Measurements from ENCODE around the gene ABCB4. TPM values are rescaled to one million over a fixed set of nuclear protein-coding genes. Genes with fewer than 3 reads are reported as not detected.
"Not testable (repeated sequence)": the region's sequence is repeated elsewhere in the genome, so short reads cannot be mapped to it uniquely, and the experiment has no call there.

The ABCB4 gene
- total and polyA plus RNA-seq, 9 donors, result 0.13 to 2.1 (median 0.45) TPM

GRCh38 chr7:87474533-87475358 lies 734 bp downstream of the ABCB4 start:
- H3K9me3 ChIP-seq, result no peaks in the 10 kb centered on the region
- no peak for DNase-seq
- intact Hi-C loops (cut with DNase I), result no loop called here
- H3K27me3 ChIP-seq, result no peaks in the 10 kb centered on the region
- peak overlapping the region; percentile 28 for H3K4me3 ChIP-seq
- peaks cover 1% of the 10 kb centered on the region for H3K4me1 ChIP-seq (ENCODE audit: insufficient read depth)
- TF ChIP-seq, protein P1, sequence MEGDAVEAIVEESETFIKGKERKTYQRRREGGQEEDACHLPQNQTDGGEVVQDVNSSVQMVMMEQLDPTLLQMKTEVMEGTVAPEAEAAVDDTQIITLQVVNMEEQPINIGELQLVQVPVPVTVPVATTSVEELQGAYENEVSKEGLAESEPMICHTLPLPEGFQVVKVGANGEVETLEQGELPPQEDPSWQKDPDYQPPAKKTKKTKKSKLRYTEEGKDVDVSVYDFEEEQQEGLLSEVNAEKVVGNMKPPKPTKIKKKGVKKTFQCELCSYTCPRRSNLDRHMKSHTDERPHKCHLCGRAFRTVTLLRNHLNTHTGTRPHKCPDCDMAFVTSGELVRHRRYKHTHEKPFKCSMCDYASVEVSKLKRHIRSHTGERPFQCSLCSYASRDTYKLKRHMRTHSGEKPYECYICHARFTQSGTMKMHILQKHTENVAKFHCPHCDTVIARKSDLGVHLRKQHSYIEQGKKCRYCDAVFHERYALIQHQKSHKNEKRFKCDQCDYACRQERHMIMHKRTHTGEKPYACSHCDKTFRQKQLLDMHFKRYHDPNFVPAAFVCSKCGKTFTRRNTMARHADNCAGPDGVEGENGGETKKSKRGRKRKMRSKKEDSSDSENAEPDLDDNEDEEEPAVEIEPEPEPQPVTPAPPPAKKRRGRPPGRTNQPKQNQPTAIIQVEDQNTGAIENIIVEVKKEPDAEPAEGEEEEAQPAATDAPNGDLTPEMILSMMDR (IDR thresholded peaks at IDR 0.05), result no peak
- TF ChIP-seq EP300 (IDR thresholded peaks at IDR 0.05), result no peak
- no peak for TF ChIP-seq POLR2A (IDR thresholded peaks at IDR 0.05)
- WGBS, 3 donors, result 32 to 35% (median 35%) methylated on average over 14 of the region's 14 CpGs
- H3K36me3 ChIP-seq, result no peaks in the 10 kb centered on the region
- H3K27ac ChIP-seq, result no peak overlapping the region

- 39 to 48% (median 48%) methylated on average over 2 of the region's 2 CpGs for WGBS, 3 donors
- no peak for DNase-seq
- Histone ChIP-seq H3K27me3 (no peaks in the 10 kb centered on the region), H3K36me3 (no peaks in the 10 kb centered on the region), H3K4me1 (ENCODE audit: insufficient read depth) (peaks cover 1% of the 10 kb centered on the region), H3K27ac (no peak overlapping the region), H3K9me3 (no peaks in the 10 kb centered on the region), H3K4me3 (no peak overlapping the region)
- no peak for TF ChIP-seq EP300 (IDR thresholded peaks at IDR 0.05)
- TF ChIP-seq, protein P1 (IDR thresholded peaks at IDR 0.05), result no peak
- TF ChIP-seq POLR2A (IDR thresholded peaks at IDR 0.05), result no peak
- intact Hi-C loops (cut with DNase I), result no loop called here
Observed at GRCh38 chr7:87473986-87474385, 1.5 kb downstream of the ABCB4 start.

DNA sequence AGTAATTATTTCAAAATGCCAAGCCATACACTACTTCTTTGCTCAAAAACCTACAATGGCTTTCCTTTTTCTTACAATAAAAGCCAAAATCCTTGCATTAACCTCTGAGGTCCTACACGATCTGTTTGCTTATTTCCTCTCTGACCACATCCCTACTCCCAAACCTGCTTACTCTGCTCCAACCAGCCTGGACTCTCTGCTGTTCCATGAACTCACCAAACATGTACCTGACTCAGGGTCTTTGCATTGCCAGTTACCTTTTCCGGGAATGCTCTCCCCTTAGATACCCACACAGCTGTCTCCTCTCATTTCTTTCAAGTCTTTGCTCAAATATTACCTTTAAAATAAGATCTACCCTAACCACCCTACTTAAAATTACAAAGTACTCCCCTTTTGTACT lies 2.3 kb downstream of the ABCB4 start:
- H3K9me3 ChIP-seq, result no peaks in the 10 kb centered on the region
- peaks cover 1% of the 10 kb centered on the region for H3K4me1 ChIP-seq (ENCODE audit: insufficient read depth)
- H3K27ac ChIP-seq, result no peak overlapping the region
- WGBS, 3 donors, result 48 to 79% (median 71%) methylated on average over 2 of the region's 2 CpGs
- H3K27me3 ChIP-seq, result no peaks in the 10 kb centered on the region
- H3K36me3 ChIP-seq, result no peaks in the 10 kb centered on the region
- no peak for DNase-seq
- no peak for TF ChIP-seq POLR2A (IDR thresholded peaks at IDR 0.05)
- TF ChIP-seq, protein P1 (IDR thresholded peaks at IDR 0.05), result no peak
- no peak for TF ChIP-seq EP300 (IDR thresholded peaks at IDR 0.05)
- intact Hi-C loops (cut with DNase I), result no loop called here
- H3K4me3 ChIP-seq, result no peak overlapping the region

GRCh38 chr7:87471473-87471872 lies 4.0 kb downstream of the ABCB4 start:
- no peak overlapping the region for H3K27ac ChIP-seq
- DNase-seq, result no peak
- H3K27me3 ChIP-seq, result no peaks in the 10 kb centered on the region
- no peaks in the 10 kb centered on the region for H3K9me3 ChIP-seq
- WGBS, 3 donors, result 77 to 89% (median 84%) methylated on average over 2 of the region's 2 CpGs
- no peaks in the 10 kb centered on the region for H3K36me3 ChIP-seq
- intact Hi-C loops (cut with DNase I), result no loop called here
- no peak for TF ChIP-seq POLR2A (IDR thresholded peaks at IDR 0.05)
- TF ChIP-seq EP300 (IDR thresholded peaks at IDR 0.05), result no peak
- TF ChIP-seq, protein P1 (IDR thresholded peaks at IDR 0.05), result no peak
- H3K4me1 ChIP-seq (ENCODE audit: insufficient read depth), result peaks cover 1% of the 10 kb centered on the region
- no peak overlapping the region for H3K4me3 ChIP-seq

DNA sequence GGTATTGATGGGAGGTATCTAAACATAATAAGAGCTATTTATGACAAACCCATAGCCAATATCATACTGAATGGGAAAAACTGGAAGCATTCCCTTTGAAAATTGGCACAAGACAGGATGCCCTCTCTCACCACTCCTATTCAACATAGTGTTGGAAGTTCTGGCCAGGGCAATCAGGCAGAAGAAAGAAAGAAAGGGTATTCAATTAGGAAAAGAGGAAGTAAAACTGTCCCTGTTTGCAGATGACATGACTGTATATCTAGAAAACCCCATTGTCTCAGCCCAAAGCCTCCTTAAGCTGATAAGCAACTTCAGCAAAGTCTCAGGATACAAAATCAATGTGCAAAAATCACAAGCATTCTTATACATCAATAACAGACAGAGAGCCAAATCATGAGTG lies 6.3 kb downstream of the ABCB4 start:
- H3K27me3 ChIP-seq; H3K4me3 ChIP-seq; H3K27ac ChIP-seq; intact Hi-C loops (cut with DNase I); H3K9me3 ChIP-seq; H3K36me3 ChIP-seq; DNase-seq; H3K4me1 ChIP-seq (ENCODE audit: insufficient read depth): not testable (repeated sequence)

- H3K27me3 ChIP-seq; H3K27ac ChIP-seq; H3K9me3 ChIP-seq; intact Hi-C loops (cut with DNase I); H3K36me3 ChIP-seq; H3K4me3 ChIP-seq; H3K4me1 ChIP-seq (ENCODE audit: insufficient read depth); DNase-seq: not testable (repeated sequence)
- 81 to 86% (median 84%) methylated on average over 7 of the region's 7 CpGs for WGBS, 3 donors
Observed at GRCh38 chr7:87465534-87465880, 10.0 kb downstream of the ABCB4 start.

DNA sequence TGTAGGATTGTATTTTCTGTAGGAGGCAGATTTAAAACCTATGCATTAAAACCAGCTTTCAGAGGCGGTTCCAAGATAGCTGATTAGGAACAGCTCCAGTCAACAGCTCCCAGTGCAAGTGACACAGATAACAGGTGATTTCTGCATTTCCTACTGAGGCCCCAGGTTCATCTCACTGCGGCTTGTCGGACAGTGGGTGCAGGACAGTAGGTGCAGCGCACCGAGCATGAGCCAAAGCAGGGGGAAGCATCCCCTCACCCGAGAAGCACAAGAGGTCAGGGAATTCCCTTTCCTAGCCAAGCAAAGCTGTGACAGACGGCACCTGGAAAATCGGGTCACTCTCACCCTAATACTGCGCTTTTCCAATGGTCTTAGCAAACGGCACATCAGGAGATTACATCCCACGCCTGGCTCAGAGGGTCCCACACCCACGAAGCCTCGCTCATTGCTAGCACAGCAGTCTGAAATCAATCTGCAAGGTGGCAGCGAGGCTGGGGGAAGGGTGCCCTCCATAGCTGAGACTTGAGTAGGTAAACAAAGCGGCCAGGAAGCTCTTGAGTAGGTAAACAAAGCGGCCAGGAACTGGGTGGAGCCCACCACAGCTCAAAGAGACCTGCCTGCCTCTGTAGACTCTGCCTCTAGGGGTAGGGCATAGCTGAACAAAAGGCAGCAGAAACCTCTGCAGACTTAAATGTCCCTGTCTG lies 10.5 kb downstream of the ABCB4 start:
- DNase-seq; intact Hi-C loops (cut with DNase I); H3K9me3 ChIP-seq; H3K27me3 ChIP-seq; H3K4me1 ChIP-seq (ENCODE audit: insufficient read depth); H3K4me3 ChIP-seq; H3K36me3 ChIP-seq; H3K27ac ChIP-seq: not testable (repeated sequence)
- WGBS, 3 donors, result 68 to 76% (median 75%) methylated on average over 16 of the region's 16 CpGs
